Mesendoderm (in vitro differentiated cells): ENCODE data around the gene ZG16. TPM values are rescaled to one million over a fixed set of nuclear protein-coding genes. Genes with fewer than 3 reads are reported as not detected.
"Not testable (repeated sequence)": the region's sequence is repeated elsewhere in the genome, so short reads cannot be mapped to it uniquely, and the experiment has no call there.

Experiments
- DNase-seq: peaks from one replicate; pipeline ENCODE4 v3.0.0; 2013
- H2AK5ac ChIP-seq: 2 replicates; pipeline ENCODE4 v1.6.1; 2013; ENCODE audit warnings: low read length, inconsistent platforms
- H2BK120ac ChIP-seq: 2 replicates; pipeline ENCODE4 v1.6.1; 2013; ENCODE audit warnings: low read depth, mild to moderate bottlenecking, low read length, moderate library complexity, mixed read lengths
- H2BK15ac ChIP-seq: replicated peaks from 2 replicates; pipeline ENCODE4 v1.6.1; 2013; ENCODE audit warnings: low read depth, mild to moderate bottlenecking, moderate library complexity
- H2BK5ac ChIP-seq: 2 replicates; pipeline ENCODE4 v1.6.1; 2013; ENCODE audit warnings: low read length, inconsistent platforms
- H3K18ac ChIP-seq: 2 replicates; pipeline ENCODE4 v1.6.1; 2013; ENCODE audit warnings: mild to moderate bottlenecking, low read length, mixed read lengths
- H3K23ac ChIP-seq: one replicate; pipeline ENCODE4 v1.6.1; 2013; ENCODE audit warnings: low read length
- H3K27ac ChIP-seq: 2 replicates; pipeline ENCODE4 v1.5.1; 2013; ENCODE audit warnings: low read depth, mild to moderate bottlenecking, inconsistent platforms, low read length, moderate library complexity
- H3K27me3 ChIP-seq: 2 replicates; pipeline ENCODE4 v1.6.1; 2013; ENCODE audit warnings: low read length, control low read depth, mild to moderate bottlenecking, inconsistent platforms; ENCODE audit not compliant: insufficient read depth, poor library complexity
- H3K36me3 ChIP-seq: 2 replicates; pipeline ENCODE4 v1.6.1; 2013; ENCODE audit warnings: low read length, inconsistent platforms; ENCODE audit not compliant: control insufficient read depth, insufficient read depth
- H3K4ac ChIP-seq: one replicate; pipeline ENCODE4 v1.6.1; 2013; ENCODE audit warnings: low read depth, mild to moderate bottlenecking, low read length, moderate library complexity
- H3K4me1 ChIP-seq: 2 replicates; pipeline ENCODE4 v1.6.1; 2013; ENCODE audit warnings: low read depth, low read length, inconsistent platforms; ENCODE audit not compliant: control insufficient read depth
- H3K4me2 ChIP-seq: 2 replicates; pipeline ENCODE4 v1.6.1; 2013; ENCODE audit warnings: low read length
- H3K4me3 ChIP-seq: 2 replicates; pipeline ENCODE4 v1.5.1; 2013; ENCODE audit warnings: mild to moderate bottlenecking, low read length
- H3K56ac ChIP-seq: one replicate; pipeline ENCODE4 v1.6.1; 2013; ENCODE audit warnings: low read length
- H3K79me1 ChIP-seq: 2 replicates; pipeline ENCODE4 v1.6.1; 2013; ENCODE audit warnings: low read length, inconsistent platforms
- H3K79me2 ChIP-seq: 2 replicates; pipeline ENCODE4 v1.6.1; 2013; ENCODE audit warnings: mild to moderate bottlenecking, low read length; ENCODE audit not compliant: control insufficient read depth, insufficient read depth
- H3K9ac ChIP-seq: 2 replicates; pipeline ENCODE4 v1.6.1; 2013; ENCODE audit warnings: low read length, inconsistent platforms
- H4K5ac ChIP-seq: one replicate; pipeline ENCODE4 v1.6.1; 2013; ENCODE audit warnings: low read length
- H4K8ac ChIP-seq: one replicate; pipeline ENCODE4 v1.6.1; 2013; ENCODE audit warnings: low read depth, mild to moderate bottlenecking, control low read depth, low read length, moderate library complexity
- WGBS: extraction: QIAGEN DNeasy Blood & Tissue Kit; methylation state at CpG from one replicate; pipeline ENCODE4 v1.1.7; 2013; ENCODE audit warnings: low lambda C conversion rate, missing lambda C conversion rate; ENCODE audit not compliant: insufficient coverage; ENCODE audit errors: extremely low coverage; 5-methylcytosine and 5-hydroxymethylcytosine counted together
- polyA plus RNA-seq, 2 experiments: library from polyadenylated mRNA; stranded (reverse); fragments of 200-250 nt; gene quantifications; one replicate each; pipeline ENCODE4 v1.2.3, GENCODE V29; 2013

Gene ZG16, protein sequence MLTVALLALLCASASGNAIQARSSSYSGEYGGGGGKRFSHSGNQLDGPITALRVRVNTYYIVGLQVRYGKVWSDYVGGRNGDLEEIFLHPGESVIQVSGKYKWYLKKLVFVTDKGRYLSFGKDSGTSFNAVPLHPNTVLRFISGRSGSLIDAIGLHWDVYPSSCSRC
- polyA plus RNA-seq (2013, experiment 1 of 2), result 0.01 TPM
- polyA plus RNA-seq (2013, experiment 2 of 2), result not detected

DNA sequence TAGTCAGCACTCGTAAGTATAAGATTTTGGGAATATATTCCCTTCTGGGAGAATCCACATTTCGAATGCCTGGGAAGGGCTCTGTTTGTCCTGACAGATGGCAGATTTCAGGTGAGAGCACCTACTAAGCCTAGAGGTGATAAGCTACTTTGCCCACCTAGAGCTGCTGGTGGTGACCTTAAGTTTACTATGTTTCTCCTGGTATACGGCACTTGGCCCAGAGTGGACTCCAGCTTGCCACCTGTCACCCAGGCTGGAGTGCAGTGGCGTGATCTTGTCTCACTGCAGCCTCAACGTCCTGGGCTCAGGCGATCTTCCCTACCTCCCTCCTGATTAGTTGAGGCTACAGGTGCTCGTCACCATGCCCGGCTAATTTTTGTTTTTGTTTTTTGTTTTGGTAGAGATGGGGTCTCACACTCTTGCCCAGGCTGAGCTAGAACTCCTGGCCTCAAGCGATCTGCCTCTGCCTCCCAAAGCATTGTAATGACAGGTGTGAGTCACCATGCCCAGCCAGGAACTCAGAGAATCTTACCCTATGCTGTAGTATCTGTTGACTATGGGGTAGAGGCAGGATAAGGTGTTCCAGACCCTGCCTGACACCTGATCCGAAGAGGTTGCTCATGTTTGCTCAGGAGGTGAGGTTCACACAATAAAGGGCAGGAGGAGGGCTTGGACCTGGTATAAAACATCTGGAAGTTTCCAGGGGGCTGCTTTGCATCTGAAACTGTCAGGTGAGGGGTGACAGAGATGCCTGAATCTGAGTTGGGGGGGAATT lies at the start of gene ZG16:
Gene ZG16 (plus strand): TSS at position 681 of the 775 bp plus-strand sequence. CDS start 1,011 bp downstream, outside the sequence.
- H3K9ac ChIP-seq, result no peak within 1 kb of the TSS
- H3K27me3 ChIP-seq, result no peaks in the 10 kb centered on the region
- H3K4me1 ChIP-seq, result no peaks in the 10 kb centered on the region
- H2AK5ac ChIP-seq, result no peak within 1 kb of the TSS
- no peak within 1 kb of the TSS for H2BK15ac ChIP-seq
- WGBS, result no CpG with 5 or more reads among the region's 10 CpGs
- no peak within 1 kb of the TSS for H4K5ac ChIP-seq
- H3K23ac ChIP-seq, result no peak within 1 kb of the TSS
- no peaks in the 10 kb centered on the region for H3K79me1 ChIP-seq
- H3K79me2 ChIP-seq, result no peaks in the 10 kb centered on the region
- H3K4ac ChIP-seq, result no peak within 1 kb of the TSS
- H2BK120ac ChIP-seq, result no peak within 1 kb of the TSS
- H2BK5ac ChIP-seq, result no peak within 1 kb of the TSS
- no peak within 1 kb of the TSS for H4K8ac ChIP-seq
- H3K27ac ChIP-seq, result no peak within 1 kb of the TSS
- no peak within 1 kb of the TSS for H3K18ac ChIP-seq
- no peaks in the 10 kb centered on the region for H3K36me3 ChIP-seq
- H3K4me3 ChIP-seq, result no peak within 1 kb of the TSS
- no peak within 1 kb of the TSS for H3K56ac ChIP-seq
- no peak within 1 kb of the TSS for H3K4me2 ChIP-seq
- DNase-seq, result no peak

DNA sequence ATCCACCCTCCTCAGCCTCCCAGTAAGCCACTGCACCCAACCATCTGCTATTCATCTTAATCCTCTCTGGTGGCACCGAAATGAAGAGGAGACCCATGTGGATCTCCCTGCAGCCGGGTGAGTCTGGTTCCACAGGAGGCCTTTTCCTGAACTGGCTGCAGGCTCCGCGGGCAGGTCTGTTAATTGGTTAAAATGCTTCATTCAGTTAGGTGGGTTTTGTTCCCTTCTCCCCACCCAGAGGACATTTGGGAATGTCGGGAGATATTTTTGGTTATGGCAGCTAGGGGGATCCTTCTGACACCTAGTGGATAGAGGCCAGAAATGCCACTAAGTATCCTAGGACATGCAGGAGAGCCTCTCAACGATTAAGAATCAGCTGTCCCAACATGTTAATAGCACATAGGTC lies 48.9 kb upstream of the ZG16 start:
- WGBS, result no CpG with 5 or more reads among the region's 6 CpGs
- no peak overlapping the region for H2BK15ac ChIP-seq
- no peak overlapping the region for H3K18ac ChIP-seq
- peaks cover 8% of the 10 kb centered on the region for H3K36me3 ChIP-seq
- no peak overlapping the region for H4K5ac ChIP-seq
- H3K23ac ChIP-seq, result no peak overlapping the region
- H3K4ac ChIP-seq, result no peak overlapping the region
- no peak overlapping the region for H3K4me3 ChIP-seq
- no peak overlapping the region for H2BK5ac ChIP-seq
- peaks cover 6% of the 10 kb centered on the region for H3K79me1 ChIP-seq
- H2BK120ac ChIP-seq, result no peak overlapping the region
- DNase-seq, result peak; percentile 79
- no peak overlapping the region for H3K4me2 ChIP-seq
- no peak overlapping the region for H2AK5ac ChIP-seq
- no peaks in the 10 kb centered on the region for H3K4me1 ChIP-seq
- no peak overlapping the region for H4K8ac ChIP-seq
- no peak overlapping the region for H3K9ac ChIP-seq
- H3K79me2 ChIP-seq, result peaks cover 2% of the 10 kb centered on the region
- H3K56ac ChIP-seq, result no peak overlapping the region
- H3K27me3 ChIP-seq, result no peaks in the 10 kb centered on the region
- no peak overlapping the region for H3K27ac ChIP-seq

DNA sequence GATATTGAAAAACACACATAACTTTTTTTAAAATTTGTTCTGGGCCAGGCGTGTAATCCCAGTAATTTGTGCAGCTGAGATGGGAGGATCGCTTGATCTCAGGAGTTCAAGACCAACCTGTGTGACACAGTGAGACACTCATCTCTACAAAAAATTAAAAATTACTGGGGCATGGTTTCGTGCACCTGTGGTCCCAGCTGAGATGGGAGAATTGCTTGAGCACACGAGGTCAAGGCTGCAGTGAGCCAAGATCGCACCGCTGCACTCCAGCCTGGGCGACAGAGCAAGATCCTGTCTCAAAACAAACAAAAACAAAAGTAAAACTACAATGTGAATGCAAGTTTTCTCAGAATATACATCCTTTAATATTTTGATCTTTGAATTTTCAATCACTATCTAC lies 47.4 kb upstream of the ZG16 start:
- no peak overlapping the region for H2BK15ac ChIP-seq
- no peak overlapping the region for H3K4me2 ChIP-seq
- WGBS, result no CpG with 5 or more reads among the region's 7 CpGs
- no peak overlapping the region for H4K8ac ChIP-seq
- H3K56ac ChIP-seq, result no peak overlapping the region
- no peak overlapping the region for H3K9ac ChIP-seq
- no peak for DNase-seq
- no peaks in the 10 kb centered on the region for H3K79me2 ChIP-seq
- peaks cover 6% of the 10 kb centered on the region for H3K79me1 ChIP-seq
- H2BK5ac ChIP-seq, result no peak overlapping the region
- H3K27me3 ChIP-seq, result no peaks in the 10 kb centered on the region
- H4K5ac ChIP-seq, result no peak overlapping the region
- H2AK5ac ChIP-seq, result no peak overlapping the region
- no peak overlapping the region for H3K4me3 ChIP-seq
- H3K4me1 ChIP-seq, result no peaks in the 10 kb centered on the region
- no peak overlapping the region for H3K18ac ChIP-seq
- no peak overlapping the region for H2BK120ac ChIP-seq
- no peak overlapping the region for H3K27ac ChIP-seq
- H3K36me3 ChIP-seq, result peaks cover 8% of the 10 kb centered on the region
- no peak overlapping the region for H3K23ac ChIP-seq
- H3K4ac ChIP-seq, result no peak overlapping the region

DNA sequence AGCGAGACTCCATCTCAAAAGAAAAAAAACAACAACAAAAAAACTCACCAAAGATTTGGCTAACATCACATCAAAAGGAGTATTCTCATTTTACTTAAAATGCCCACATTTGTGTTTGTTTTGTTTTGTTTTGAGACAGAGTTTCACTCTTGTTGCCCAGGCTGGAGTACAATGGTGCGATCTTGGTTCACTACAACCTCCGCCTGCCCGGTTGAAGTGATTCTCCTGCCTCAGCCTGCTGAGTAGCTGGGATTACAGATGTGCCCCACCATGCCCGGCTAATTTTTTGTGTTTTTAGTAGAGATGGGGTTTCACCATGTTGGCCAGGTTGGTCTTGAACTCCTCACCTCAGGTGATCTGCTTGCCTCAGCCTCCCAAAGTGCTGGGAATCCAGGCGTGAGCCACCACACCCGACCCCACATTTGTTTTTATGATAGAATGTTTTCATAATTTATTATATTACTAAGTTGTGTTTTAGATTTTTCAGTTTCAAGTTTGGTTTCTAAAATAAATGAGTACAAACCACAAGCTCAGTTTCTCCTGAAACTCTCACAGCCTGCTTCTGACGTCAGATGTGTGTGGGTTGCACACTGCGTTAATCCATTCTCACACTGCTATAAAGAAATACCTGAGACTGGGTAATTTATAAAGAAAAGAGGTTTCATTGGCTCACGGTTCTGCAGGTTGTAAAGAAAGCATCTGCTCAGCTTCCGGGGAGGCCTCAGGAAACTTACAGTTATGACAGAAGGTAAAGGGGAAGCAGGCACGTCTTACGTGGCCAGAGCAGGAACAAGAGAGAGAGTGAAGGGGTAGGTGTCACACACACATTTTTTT lies 46.1 kb upstream of the ZG16 start:
- no CpG with 5 or more reads among the region's 13 CpGs for WGBS

DNA sequence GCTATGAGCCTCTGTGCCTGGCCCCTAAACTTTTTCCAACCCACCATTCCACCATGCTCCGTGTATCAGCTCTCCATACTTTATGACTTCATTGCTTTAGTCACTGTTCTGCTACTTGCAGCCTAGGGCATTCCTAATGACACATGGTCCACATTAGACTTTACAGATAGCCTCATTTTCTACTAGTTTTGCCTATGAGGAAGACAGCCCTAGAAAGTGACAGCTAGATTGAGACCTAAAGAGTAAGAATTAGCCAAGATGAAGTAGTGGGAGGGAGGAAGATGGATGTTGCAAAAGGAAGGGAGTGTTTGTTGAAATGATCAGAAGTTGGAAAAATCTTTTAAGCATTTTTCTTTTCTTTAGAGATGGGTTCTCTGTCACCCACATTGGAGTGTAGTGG lies 43.3 kb upstream of the ZG16 start:
- Histone ChIP-seq H3K36me3 (peaks cover 3% of the 10 kb centered on the region), H3K27me3 (no peaks in the 10 kb centered on the region), H2BK120ac (no peak overlapping the region), H3K79me2 (no peaks in the 10 kb centered on the region), H3K18ac (no peak overlapping the region), H3K4ac (no peak overlapping the region), H2AK5ac (no peak overlapping the region), H3K4me1 (no peaks in the 10 kb centered on the region), H2BK15ac (no peak overlapping the region), H3K9ac (no peak overlapping the region), H3K56ac (no peak overlapping the region), H3K27ac (no peak overlapping the region), H3K79me1 (peaks cover 2% of the 10 kb centered on the region), H4K5ac (no peak overlapping the region), H3K4me3 (no peak overlapping the region), H4K8ac (no peak overlapping the region), H3K4me2 (no peak overlapping the region), H3K23ac (no peak overlapping the region), H2BK5ac (no peak overlapping the region)
- DNase-seq, result no peak
- WGBS, result no CpG with 5 or more reads among the region's 1 CpG

More for the DNA sequence above, 46.1 kb upstream of the ZG16 start:
- H3K27me3 ChIP-seq, H3K23ac ChIP-seq, H3K4me2 ChIP-seq, H3K18ac ChIP-seq, H3K56ac ChIP-seq, H2BK120ac ChIP-seq, H3K4me3 ChIP-seq, H3K4ac ChIP-seq, H4K8ac ChIP-seq, H4K5ac ChIP-seq, H3K79me1 ChIP-seq, H2AK5ac ChIP-seq, H3K79me2 ChIP-seq, H2BK5ac ChIP-seq, H2BK15ac ChIP-seq, H3K27ac ChIP-seq, H3K36me3 ChIP-seq, DNase-seq, H3K9ac ChIP-seq, H3K4me1 ChIP-seq: not testable (repeated sequence)
